ENCODE data around the gene GRIK4.

Gene GRIK4

DNA sequence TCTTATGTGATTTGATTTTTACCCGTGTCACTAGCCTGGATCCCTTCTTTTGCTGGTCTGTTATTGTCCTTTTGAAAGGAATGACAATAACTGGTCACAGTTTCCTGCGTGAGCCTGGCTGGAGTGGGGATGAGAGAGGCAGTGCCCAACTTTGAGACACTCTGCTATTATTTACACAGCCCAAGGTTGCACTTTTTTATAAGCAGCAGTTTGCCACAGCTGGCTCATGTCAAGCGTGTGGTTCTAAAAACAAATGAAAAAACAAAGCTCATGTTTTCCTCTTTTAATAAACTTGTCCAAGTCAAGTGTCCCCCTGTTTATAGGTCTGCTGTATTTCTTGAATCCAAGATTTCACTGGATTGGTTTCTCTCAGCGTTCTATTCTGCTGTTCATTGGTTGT lies 201.3 kb downstream of the GRIK4 start:
- no peak for DNase-seq

DNA sequence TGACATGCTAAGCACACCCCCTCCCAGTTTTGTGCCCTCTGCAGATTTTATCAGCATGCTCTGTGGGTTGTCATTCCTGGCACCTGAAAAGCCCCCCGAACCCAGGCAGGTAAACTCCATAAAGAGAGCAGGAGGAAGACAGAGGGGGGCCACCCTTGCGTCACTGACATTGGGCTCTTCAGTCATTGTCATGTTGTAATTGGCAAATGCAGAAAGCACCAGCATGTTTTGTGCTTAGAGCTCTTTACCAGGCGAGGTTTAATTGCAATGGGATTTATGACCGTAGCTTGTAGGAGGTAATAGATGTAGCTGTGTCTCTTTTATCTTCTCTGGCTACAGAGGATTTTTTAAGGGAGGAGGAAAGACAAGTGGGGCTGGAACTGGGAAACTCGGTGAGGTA lies 201.7 kb downstream of the GRIK4 start:
- DNase-seq = no peak

DNA sequence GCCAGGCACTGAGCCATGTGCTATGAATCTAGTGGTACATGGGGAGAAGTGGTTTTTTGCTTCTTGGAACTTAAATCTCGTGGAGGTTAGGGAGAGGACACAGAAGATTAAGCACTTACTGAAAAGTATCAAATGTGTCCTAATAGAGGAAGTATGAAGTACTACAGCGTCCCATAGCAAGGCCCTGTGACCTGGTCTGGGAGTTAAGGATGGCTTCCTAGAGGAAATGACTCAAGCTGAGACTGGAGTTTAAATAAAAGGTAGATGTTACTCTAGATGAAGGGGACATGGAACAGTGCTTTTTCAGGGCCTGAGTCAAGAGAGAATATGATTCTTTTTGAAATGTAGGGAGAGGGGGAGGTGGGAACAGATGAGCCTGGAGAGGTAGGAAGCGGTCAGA lies 202.9 kb downstream of the GRIK4 start:
- no peak for DNase-seq

DNA sequence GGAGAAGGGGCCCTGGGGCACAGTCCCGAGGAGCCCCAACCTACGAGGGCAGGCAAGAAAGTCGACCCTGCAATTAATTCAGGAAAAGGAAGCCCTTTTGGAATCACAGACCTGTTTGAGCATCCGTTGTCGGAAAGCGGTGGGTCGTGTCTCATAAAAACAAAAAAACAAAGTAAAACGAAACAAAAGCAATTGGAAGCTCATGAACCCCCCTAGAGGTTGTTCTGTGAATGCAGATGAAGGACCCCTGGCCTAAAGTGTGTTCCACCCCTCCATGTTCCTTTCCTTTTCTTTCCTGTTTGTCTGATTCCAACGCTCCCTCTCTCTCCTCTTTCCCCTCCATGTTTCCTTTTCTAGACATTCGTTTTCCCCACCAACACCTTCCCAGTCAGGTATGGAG lies 203.7 kb downstream of the GRIK4 start:
- peak; percentile 10 for DNase-seq

DNA sequence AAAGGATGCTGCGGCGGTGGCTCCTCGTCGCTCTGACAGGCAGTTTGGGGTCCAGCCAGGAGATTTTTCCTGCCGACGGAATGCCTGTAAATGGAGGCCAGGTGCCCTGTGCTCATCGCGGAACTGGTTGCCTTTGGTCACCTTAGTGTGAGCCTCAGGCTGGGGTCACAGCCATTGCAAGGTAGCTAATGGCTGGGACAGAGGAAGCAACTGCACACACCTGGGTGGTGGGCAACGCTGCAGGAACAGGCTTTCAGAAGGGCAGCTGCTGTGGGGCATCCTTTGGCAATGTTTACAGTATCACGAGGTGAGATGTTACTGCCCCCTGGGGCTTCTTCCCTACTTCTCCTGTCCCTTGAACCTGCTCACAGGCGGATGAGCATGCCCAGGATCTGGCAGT lies 205.5 kb downstream of the GRIK4 start:
- no peak for DNase-seq

DNA sequence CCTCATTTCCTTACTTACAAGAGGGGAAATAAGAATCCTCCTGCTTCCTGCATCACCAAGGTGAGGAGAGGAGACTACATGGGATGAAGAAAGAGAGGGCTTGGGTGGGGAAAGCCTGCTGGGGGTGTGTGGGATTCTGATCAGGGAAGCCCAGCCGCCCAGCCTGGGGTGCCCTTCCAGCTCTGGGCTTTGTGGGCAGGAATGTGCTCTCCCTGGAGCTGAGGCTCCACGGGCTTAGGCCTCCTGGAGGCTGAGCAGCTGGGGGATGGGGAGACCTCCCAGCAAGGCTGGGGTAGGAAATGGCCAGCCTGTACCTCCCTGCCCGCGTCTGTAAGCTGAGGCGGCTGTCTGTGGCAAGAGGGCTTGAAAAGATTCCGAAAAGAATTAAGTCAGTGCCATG lies 206.1 kb downstream of the GRIK4 start:
- no peak for DNase-seq

DNA sequence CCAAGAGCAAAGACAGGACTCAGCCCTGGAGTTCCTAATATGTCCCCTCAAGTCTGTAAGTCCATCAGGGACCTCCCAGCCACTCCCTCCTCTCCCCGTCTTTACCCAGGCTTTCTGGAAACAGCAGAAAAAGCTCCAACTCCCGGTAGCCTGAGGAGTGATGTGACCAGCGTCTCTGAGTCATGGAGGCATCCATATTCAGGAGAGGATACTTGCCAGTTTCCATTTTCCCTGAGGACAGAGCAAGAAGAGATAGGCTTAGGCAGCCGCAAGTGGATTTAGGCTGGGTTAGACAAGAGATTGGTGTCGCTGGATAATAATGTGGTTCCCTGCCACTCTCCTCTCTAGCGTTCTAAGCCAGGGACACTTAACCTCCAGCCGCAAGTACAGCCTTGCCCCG lies 206.6 kb downstream of the GRIK4 start:
- no peak for DNase-seq

DNA sequence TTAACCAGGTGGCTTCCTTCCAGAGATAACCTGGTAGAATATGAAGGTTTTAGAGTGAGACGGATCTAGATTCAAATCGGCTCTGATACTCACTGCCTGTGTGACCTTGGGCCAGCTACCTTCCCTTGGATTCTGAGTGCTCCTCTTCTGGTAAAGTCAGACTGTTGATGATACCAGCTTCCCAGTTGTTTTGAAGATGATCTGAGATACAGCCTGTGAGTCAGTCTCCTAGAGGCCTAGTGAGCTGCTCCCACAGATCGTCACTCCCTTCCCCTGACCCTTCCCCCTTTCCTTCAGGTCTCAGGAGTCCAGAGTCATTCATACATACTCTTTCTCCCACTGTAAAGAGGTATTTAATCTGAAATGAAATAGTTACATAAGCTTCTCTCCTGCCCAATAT lies 207.8 kb downstream of the GRIK4 start:
- DNase-seq = no peak

DNA sequence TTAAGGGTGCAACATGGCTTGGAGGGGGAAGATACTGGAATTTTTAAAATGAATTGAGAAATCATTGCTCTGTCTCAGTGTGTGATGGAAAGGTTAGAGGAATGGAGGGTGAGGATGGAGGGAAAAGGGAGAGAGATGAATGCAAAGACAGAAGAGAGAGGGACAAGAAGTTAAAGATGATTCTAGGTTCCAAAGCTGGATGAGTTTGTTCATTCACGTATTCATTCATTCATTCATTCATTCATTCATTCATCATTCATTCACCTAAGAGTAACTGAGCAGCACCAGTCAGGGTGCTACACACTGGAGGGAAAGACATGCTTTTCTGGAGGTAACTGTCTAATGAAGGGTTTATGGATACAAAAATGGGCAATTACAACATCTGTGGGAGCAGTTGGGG lies 209.2 kb downstream of the GRIK4 start:
- no peak for DNase-seq

DNA sequence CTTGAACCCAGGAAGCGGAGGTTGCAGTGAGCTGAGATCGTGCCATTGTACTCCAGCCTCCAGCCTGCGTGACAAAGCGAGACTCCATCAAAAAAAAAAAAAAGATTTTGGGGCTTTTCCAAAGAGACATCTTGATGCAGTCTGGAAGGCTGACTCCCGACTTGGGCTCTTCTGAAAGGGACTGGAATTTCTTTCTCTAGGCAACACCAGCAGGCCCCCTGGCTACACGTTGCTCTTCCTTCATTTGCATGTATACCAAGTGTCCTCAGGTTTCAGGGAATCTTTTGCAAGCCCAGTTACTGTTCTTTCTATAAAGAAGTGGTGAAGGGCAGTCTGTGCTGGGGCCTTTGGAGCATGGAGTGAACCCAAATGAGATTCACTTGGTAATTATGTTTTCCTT lies 211.0 kb downstream of the GRIK4 start:
- DNase-seq = no peak

DNA sequence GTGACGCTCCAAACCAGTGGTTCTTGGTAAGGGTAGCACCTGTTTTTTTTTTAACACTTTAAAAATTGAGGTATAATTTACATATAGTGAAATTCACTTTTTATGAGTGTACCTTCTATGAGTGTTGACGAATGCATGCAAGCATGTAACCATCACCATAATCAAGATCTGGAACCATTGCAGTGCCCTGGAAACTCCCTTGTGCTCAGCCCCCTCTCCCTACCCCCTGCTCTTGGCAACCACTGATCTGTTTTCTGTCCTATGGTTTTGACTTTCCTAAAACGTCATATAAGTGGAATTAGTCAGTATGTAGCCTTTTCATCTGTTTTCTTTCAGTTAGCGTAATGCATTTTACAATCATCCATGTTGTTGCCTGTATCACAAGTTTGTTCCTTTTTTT lies 212.2 kb downstream of the GRIK4 start:
- DNase-seq = no peak

DNA sequence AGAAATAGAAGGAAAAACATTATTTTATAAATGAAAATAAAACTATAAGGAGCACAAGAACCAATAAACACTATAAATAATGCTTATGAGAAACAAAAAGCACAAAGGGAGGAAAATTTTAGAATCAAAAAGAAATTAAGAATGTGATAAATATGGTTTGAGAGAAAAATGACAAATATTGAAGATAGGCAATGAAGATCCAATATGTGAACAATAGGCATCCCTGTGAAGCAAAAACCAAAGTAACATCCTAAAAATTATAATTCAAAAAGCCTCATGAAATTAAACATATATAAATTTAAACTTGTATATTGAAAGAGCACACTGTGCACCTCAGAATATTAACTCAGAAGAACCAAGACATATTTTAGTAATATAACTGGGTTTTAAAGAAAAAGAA lies 216.2 kb downstream of the GRIK4 start:
- DNase-seq = no peak

DNA sequence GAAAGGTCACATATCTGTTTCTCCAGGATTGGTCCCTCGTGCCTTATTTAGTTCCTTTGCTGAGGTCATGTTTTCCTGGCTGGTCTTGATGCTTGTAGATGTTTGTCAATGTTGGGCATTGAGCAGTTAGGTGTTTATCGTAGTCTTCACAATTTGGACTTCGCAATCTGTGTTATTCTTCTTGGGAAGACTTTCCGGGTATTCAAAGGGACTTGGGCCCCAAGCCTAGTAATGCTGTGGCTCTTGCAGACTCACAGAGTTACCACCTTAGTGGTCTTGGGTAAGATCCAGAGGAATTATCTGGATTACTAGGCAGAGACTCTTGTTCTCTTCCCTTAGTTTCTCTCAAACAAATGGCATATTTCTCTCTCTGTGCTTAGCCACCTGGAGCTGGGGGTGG lies 223.5 kb downstream of the GRIK4 start:
- DNase-seq = no peak

DNA sequence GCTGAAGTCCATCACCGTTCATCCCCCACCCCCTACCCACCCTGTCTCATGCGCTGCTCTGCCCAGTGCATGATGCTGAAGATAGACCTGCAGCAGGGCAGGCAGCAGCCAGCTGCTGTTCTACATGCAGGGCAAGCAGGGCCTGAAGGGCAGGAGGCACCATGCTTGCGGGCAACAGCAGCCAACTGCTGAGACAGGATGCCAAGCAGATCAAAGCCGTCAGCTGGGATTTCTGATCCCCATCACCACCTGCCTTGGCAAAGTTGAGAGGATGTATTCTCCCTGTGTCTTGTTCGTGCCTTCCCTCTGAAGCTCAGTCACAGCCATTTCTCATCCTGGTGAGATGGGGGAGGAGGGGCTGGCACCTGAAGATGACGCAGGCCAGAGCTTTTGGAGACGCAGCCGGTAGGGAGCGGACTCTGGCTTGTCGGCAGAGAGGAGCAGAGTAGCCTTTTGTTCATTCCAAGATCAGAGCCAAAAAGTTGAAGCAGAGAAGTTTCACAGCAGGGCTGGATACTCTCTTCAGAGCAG lies 227.0 kb downstream of the GRIK4 start:
- DNase-seq = no peak

DNA sequence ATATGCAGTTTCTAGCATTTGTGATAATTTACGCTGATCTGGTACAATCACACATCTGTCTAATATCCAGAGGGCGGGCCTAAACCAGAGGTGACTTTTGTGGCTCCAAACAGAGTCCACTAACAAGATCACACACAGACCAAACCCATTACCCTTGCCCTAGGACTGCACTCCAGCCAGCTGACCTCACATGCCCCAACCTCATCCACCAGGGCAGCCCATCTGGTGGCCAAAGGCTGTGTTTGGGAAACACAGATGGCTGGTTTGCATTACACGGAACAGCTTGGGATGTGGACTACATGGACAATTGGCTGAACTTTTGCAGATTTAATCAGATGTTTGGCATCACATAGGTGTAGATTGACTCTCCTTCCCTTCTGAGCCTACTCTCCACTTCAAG lies 228.2 kb downstream of the GRIK4 start:
- no peak for DNase-seq

DNA sequence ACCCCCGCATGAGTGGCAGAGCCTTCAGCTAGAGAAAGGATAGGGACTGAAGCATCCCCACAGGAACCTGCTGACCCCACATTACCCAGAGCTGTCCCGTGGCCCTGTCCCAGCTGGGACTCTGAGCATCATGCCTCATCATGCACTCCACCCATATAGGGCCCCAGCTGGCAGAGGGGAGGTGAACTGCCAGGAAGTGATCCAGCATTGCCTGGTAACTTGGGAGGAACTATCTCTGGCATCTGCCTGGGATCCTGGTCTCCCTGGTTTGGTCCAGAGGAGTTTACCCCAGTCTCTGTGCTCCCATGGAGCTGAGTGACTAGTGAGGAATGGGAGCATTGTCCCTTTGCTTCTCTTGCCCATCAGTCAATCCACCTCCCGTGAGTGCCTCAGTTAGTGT lies 228.8 kb downstream of the GRIK4 start:
- DNase-seq = no peak

DNA sequence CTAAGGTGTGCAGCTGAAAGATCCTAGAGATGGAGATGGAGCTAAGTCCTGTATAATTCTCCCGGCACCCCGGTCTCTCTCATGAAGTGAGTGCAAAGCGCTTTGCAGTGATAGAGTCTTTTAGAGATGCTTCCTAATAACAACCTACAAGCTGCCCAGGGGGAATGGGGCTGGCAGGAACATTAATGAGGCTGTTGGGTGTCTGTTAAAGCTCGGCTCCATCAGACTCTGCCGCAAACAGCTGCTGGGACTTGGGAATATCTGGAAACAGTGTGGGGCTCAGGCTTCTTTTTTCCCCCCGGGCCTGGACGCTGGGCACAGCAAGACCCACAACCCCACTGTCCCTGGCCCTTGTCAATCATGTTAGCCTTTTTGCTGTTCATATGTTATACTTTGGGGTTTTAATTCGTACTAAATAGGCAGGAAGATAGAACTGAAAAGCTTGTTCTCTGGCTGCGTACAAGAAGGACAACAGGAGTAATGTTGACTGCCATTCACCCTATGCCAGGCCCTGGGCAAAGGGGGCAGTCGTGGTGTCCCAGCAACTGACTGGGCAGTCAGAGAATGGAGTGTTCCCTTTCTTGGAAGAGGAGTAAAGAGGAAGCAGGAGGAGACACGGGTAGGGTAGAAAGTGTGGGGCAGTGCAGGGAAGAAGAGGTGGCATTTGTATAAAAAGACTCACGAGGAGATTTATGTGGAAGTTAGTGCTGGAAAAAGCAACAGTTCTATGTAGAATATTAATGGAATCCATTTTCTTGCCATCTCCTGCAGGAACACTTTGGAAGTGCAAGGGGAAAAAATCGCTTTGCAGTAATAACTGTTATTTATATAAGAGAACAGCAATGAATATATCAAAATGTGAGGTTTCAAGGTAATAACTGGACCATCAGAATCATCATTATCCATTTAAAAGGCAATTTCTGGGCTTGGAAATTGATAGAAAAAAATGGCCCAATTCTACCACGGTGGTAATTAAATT lies 232.8 kb downstream of the GRIK4 start:
- no peak for DNase-seq

DNA sequence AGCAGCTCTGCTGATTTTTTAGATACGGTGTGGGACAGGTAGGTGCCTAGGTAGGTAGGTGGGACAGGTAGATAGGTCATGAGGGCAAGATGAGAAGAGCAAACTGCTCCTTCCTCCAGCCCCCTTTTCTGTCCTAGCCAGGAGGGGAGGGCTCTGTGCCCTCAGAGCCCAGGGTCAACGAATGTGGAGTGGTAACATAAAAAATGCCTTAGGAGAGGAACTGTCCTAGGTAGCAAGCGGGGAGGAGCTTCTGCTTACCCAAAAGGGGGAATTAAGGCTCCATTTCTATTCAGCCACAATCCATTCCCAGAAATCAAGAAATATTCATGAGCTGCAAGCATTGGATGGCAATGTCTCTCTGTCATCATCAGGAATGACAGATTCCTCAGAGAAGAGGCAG lies 234.8 kb downstream of the GRIK4 start:
- no peak for DNase-seq

DNA sequence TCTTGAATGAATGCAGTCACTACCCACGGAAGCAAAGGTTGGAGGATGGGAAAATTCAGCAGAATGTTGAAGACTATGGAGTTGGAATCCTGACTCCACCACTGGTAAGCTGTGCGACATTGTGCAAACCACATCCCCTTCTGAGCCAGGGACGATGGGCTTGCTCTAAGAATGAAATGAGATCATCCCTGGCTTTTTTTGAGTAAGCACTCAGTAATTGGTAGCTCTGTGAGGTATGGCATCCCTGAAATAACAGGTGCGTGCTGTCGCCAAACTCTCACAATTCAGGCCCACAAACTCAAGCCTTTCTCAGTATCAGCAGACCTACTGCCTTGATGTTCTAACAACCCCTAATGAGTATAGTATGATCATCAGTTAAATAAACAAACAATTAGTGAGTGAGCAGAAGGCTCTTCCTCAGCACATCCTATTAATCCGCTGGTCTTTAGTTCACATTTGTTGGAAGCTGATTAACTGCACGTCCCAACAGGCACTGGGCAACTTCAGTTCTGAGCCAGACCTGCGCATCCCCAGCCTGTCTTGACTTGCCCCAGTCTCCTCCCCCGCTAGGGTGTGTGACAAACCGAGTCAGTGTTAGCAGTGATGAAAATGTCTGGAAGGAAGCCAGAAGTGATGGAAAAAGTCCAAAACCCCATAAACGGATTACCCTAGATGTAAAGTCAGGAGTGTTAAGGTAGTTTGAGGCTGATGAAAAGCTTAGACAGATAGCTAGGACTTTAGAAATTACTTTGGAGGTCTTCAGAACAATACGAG lies 235.5 kb downstream of the GRIK4 start:
- no peak for DNase-seq

DNA sequence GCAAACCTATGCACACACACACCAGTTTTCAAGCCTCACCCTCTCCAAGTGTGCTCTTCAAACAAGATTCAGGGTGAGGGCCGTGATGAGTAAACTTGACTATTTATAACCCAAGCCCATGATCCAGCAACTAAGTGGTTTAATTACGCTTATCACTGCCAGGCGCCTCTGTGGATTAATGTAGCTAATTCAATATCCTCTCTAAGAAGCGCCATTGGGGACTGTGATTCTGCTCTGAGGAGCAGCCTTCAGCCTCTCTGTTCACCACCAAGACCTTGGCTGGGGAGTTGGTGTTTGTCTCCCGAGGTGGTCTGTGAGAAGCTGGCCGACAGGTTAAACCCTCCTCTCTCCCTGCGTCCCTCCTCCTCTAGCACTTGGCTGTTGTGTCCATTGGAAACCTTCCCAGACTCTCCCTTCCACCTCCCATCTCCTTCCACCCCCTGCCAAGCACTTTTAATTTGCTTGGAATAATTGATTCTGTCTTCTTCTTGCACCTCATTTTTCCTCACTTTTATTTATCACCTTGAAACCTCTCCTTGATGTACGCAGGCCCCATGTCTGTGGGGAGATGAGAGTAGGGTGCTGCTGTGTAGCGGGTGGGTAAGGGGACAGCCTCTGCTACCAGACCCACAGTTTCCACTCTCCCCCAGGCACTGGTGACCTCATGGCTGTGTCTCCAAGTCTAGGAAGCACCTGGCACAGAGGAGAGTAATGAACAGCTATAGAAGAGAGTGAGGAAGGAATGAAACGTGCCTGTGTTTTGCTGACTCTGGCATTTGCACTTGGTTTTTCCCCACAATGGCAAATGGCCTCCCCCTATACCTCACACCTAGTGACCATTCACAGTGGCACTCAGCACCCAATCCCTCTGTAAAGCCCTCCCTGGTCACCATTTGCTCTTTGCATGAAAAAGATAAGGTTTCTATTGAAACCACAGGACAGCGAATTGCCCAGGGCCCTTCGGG lies 236.6 kb downstream of the GRIK4 start:
- DNase-seq = no peak

DNA sequence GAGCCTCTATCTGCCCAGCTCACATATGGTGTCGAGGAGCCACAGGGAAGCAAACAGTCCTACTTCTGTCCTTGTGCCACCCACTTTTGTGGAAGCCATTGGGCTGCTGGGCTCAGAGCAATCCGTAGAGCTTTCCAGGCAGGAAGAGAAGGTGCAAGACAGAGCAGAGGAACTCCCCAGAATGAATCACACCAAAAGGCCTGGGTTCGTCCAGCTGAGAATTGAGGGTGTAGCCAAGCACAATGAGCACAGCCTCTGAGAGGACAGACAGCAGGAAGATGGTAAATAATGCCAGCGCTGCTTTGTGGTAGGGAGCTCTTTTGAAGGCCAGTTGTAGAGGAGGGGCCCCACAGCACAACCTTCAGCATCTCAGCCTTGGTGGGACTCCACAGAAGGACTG lies 237.8 kb downstream of the GRIK4 start:
- no peak for DNase-seq

DNA sequence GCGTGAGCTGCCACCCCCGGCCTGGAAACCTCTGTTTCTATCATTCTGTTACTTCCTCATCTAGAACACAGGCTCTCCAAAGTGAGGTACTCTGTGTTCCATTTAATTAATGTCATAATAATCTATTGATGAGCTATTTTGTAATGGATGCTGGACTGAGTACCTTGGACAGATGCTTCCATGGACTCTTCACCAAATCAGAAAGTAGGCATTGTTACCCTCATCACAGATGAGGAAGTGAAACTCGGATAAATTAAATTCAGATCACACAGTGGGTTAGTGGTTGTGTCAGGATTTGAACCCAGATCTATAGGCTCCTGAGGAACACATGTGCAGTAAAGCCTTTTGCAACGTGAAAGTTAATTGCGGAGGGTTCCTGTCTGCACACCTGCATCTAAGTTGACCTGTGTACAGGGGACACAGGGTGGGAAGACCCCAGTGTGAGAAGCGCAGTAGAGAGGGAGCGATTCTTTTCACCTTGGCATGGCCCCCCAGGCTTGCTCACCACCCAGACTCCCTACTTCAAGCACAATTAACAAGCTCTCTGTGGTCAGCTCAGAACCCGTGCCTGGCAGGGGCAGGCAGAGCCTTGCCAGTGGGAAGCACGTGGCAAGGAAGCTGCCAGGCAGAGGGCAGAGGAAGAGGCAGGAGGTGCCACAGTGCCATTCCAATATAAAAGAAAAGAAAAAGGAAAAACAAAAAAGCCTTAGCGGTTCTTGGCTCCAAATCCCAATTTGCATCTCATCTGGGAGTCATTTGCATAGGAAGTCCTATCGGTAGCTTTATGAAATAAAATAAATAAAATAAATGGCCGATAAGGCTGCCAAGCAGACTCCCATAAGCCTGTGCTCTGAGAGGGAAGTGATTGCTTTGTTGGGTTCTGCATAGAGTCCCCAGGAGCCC lies 239.3 kb downstream of the GRIK4 start:
- DNase-seq = no peak
